Neural progenitor cell (in vitro differentiated cells): ENCODE data around the gene SERP2. TPM values are rescaled to one million over a fixed set of nuclear protein-coding genes. Genes with fewer than 3 reads are reported as not detected.

Source experiments
- DNase-seq: peaks from one replicate; pipeline ENCODE4 v3.0.0-alpha.2; 2016; ENCODE audit warnings: low spot score
- H2AFZ ChIP-seq: fragments of 200-600 bp; sonication (generic); replicated peaks from 2 replicates; pipeline ENCODE4 v1.6.1; 2016; ENCODE audit warnings: antibody characterized with exemption
- H3F3A ChIP-seq: fragments of 200-600 bp; sonication (generic); 2 replicates; pipeline ENCODE4 v1.6.1; 2016; ENCODE audit warnings: antibody characterized with exemption, low read depth
- H3K27ac ChIP-seq: fragments of 200-600 bp; sonication (generic); 2 replicates; pipeline ENCODE4 v1.5.1; 2016; ENCODE audit warnings: mild to moderate bottlenecking
- H3K27me3 ChIP-seq: fragments of 200-600 bp; sonication (generic); 2 replicates; pipeline ENCODE4 v1.6.1; 2016; ENCODE audit warnings: mild to moderate bottlenecking, moderate library complexity
- H3K36me3 ChIP-seq: fragments of 200-600 bp; sonication (generic); 2 replicates; pipeline ENCODE4 v1.5.1; 2016
- H3K4me1 ChIP-seq: fragments of 200-600 bp; sonication (generic); 2 replicates; pipeline ENCODE4 v1.6.1; 2016; ENCODE audit warnings: mixed run types
- H3K4me2 ChIP-seq: fragments of 200-600 bp; sonication (generic); 2 replicates; pipeline ENCODE4 v1.6.1; 2016
- H3K4me3 ChIP-seq: fragments of 200-600 bp; sonication (generic); 2 replicates; pipeline ENCODE4 v1.5.1; 2016
- H3K79me2 ChIP-seq: fragments of 200-600 bp; sonication (generic); 2 replicates; pipeline ENCODE4 v1.6.1; 2016; ENCODE audit warnings: low read depth
- H3K9ac ChIP-seq: fragments of 200-600 bp; sonication (generic); 2 replicates; pipeline ENCODE4 v1.6.1; 2016
- H3K9me3 ChIP-seq: fragments of 200-600 bp; sonication (generic); 2 replicates; pipeline ENCODE4 v1.5.1; 2016; ENCODE audit warnings: low read depth
- H4K20me1 ChIP-seq: fragments of 200-600 bp; sonication (generic); 2 replicates; pipeline ENCODE4 v1.6.1; 2016; ENCODE audit warnings: low read depth
- H3K27ac Mint-ChIP-seq: 3 replicates; pipeline ENCODE4 v1.8.0; 2021; ENCODE audit warnings: mixed read lengths
- H3K27me3 Mint-ChIP-seq: 2 replicates; pipeline ENCODE4 v1.8.0; 2022; ENCODE audit warnings: low read depth, mild to moderate bottlenecking, inconsistent platforms, moderate library complexity, mixed read lengths; ENCODE audit not compliant: insufficient read depth
- H3K36me3 Mint-ChIP-seq: 3 replicates; pipeline ENCODE4 v1.8.0; 2021; ENCODE audit warnings: mixed read lengths
- H3K4me1 Mint-ChIP-seq: 3 replicates; pipeline ENCODE4 v1.8.0; 2021; ENCODE audit warnings: mixed read lengths
- H3K4me3 Mint-ChIP-seq: 3 replicates; pipeline ENCODE4 v1.8.0; 2021; ENCODE audit warnings: mild to moderate bottlenecking, moderate library complexity, mixed read lengths
- H3K9me3 Mint-ChIP-seq: 3 replicates; pipeline ENCODE4 v1.8.0; 2020; ENCODE audit warnings: mixed read lengths
- CTCF ChIP-seq: fragments of 200-600 bp; sonication (generic); IDR thresholded peaks from 2 replicates; pipeline ENCODE4 v1.5.1; 2017; ENCODE audit warnings: antibody characterized with exemption, mild to moderate bottlenecking
- EZH2 ChIP-seq: fragments of 200-600 bp; sonication (generic); IDR thresholded peaks from 2 replicates; pipeline ENCODE4 v1.6.1; 2017; ENCODE audit warnings: antibody characterized with exemption, mild to moderate bottlenecking, moderate library complexity
- EZH2phosphoT487 ChIP-seq: fragments of 200-600 bp; sonication (generic); IDR thresholded peaks from 2 replicates; pipeline ENCODE4 v1.6.1; 2017; ENCODE audit warnings: antibody characterized with exemption
- total RNA-seq: library from RNA; depleted of rRNA; stranded (reverse); fragments of >200 nt; gene quantifications from 2 replicates; pipeline ENCODE4 v1.2.3, GENCODE V29; 2015; ENCODE audit warnings: low replicate concordance

Gene SERP2
- total RNA-seq, 1 donor from 2014 or later = 8.1 TPM

DNA sequence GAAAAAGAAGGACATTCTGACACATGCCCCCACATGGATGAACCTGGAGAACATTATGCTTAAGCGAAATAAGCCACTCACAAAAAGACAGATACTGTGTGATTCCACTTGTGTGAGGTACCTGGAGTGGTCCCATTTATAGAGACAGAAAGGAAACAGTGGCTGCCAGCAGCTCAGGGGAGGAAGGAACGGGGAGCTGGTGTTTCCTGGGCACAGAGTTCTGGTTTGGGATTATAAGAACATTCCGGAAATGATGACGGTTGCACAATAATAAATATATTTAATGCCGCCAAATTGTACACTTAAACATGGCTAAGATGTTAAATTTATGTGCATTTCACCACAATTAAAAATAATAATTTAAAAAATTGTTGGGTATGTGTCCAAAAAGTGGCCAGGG, 33.0 kb downstream of the SERP2 start:
- H4K20me1 ChIP-seq = no peaks in the 10 kb centered on the region
- no peak overlapping the region for H3K9ac ChIP-seq
- no peaks in the 10 kb centered on the region for H3K79me2 ChIP-seq
- Mint-ChIP-seq H3K9me3 (no peaks in the 10 kb centered on the region), H3K4me1 (peaks cover 50% of the 10 kb centered on the region), H3K27me3 (peaks cover 6% of the 10 kb centered on the region), H3K4me3 (no peak overlapping the region), H3K27ac (no peak overlapping the region), H3K36me3 (no peaks in the 10 kb centered on the region)
- no peaks in the 10 kb centered on the region for H3K9me3 ChIP-seq
- H3K4me2 ChIP-seq = no peak overlapping the region
- H3K36me3 ChIP-seq = no peaks in the 10 kb centered on the region
- no peaks in the 10 kb centered on the region for H3K27me3 ChIP-seq
- H3K4me3 ChIP-seq = no peak overlapping the region
- peaks cover 25% of the 10 kb centered on the region for H3F3A ChIP-seq
- TF ChIP-seq EZH2 = no peak
- no peak for TF ChIP-seq CTCF
- no peak for TF ChIP-seq EZH2phosphoT487
- peaks cover 42% of the 10 kb centered on the region for H3K4me1 ChIP-seq
- no peak overlapping the region for H2AFZ ChIP-seq
- DNase-seq = no peak
- H3K27ac ChIP-seq = no peak overlapping the region

DNA sequence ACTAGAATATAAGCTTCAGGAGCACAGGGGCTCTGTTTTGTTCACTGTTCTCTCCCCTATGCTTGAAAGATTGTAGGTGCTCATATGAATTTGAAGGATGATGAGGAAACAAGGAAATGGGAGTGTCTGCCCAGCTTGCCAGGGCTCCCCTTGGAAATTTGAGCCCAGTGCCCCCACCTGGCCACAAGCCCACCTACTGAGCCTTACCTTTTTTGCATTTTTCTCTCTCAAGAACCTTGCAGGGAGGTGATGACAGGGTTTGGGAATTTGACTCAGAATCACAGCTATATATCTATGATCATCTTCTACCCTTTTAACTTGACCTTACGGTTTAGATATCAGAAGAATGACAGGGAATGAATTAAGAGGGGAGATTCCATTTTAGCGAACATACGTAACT, 33.8 kb downstream of the SERP2 start:
- Mint-ChIP-seq H3K4me1 (peaks cover 50% of the 10 kb centered on the region), H3K36me3 (no peaks in the 10 kb centered on the region), H3K4me3 (no peak overlapping the region), H3K9me3 (no peaks in the 10 kb centered on the region), H3K27ac (no peak overlapping the region), H3K27me3 (peaks cover 6% of the 10 kb centered on the region)
- Histone ChIP-seq H3K9ac (no peak overlapping the region), H3K4me3 (no peak overlapping the region), H3K4me2 (no peak overlapping the region), H4K20me1 (no peaks in the 10 kb centered on the region), H3F3A (peaks cover 25% of the 10 kb centered on the region), H3K4me1 (peaks cover 38% of the 10 kb centered on the region), H3K27me3 (no peaks in the 10 kb centered on the region), H3K79me2 (no peaks in the 10 kb centered on the region), H2AFZ (no peak overlapping the region), H3K36me3 (no peaks in the 10 kb centered on the region), H3K9me3 (no peaks in the 10 kb centered on the region), H3K27ac (no peak overlapping the region)
- TF ChIP-seq CTCF = no peak
- TF ChIP-seq EZH2 = no peak
- no peak for TF ChIP-seq EZH2phosphoT487
- DNase-seq = no peak

- Histone ChIP-seq H3K27ac (no peak overlapping the region), H3K79me2 (no peaks in the 10 kb centered on the region), H3K9me3 (no peaks in the 10 kb centered on the region), H3K27me3 (no peaks in the 10 kb centered on the region), H3K36me3 (no peaks in the 10 kb centered on the region), H3K4me2 (no peak overlapping the region), H3K4me1 (peaks cover 33% of the 10 kb centered on the region), H3K9ac (no peak overlapping the region), H4K20me1 (no peaks in the 10 kb centered on the region), H3K4me3 (no peak overlapping the region), H3F3A (peaks cover 25% of the 10 kb centered on the region), H2AFZ (no peak overlapping the region)
- no peaks in the 10 kb centered on the region for H3K9me3 Mint-ChIP-seq
- H3K27me3 Mint-ChIP-seq = peaks cover 6% of the 10 kb centered on the region
- H3K36me3 Mint-ChIP-seq = no peaks in the 10 kb centered on the region
- peaks cover 50% of the 10 kb centered on the region for H3K4me1 Mint-ChIP-seq
- no peak overlapping the region for H3K4me3 Mint-ChIP-seq
- TF ChIP-seq EZH2 = no peak
- no peak for TF ChIP-seq EZH2phosphoT487
- no peak for TF ChIP-seq CTCF
- no peak overlapping the region for H3K27ac Mint-ChIP-seq
- no peak for DNase-seq
Observed at GRCh38 chr13:44407891-44408290, 34.3 kb downstream of the SERP2 start.
